NCI-H345 treated with DMSO at 0.1 percent for 48 hours (cell line): ENCODE results near the gene HLA-DOB.
"Not testable (repeated sequence)": the region's sequence is repeated elsewhere in the genome, so short reads cannot be mapped to it uniquely, and the experiment has no call there.

Source experiments
- DNase-seq: peaks from one replicate; lab custom pipeline; 2025; ENCODE audit not compliant: unreplicated experiment; lab: John Stamatoyannopoulos, UW

Gene HLA-DOB

DNA sequence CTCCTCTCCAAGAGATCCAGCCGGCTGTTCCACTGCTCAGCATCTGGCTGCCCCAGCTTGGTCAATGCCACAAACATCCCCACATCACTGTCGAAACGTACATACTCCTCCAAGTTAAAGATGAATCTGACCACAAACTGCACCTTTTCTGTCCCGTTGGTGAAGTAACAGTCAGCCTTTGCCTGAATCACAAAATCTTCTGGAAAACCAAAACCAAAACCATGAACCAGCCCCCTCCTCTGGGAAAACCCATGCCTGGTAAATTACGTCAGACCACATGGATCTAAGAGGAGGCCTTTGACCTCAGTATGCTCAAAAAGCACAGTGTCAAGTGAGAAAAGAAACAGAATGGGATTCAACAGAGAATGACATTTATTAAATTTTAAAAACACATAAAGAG, 1.7 kb downstream of the HLA-DOB start:
- no peak for DNase-seq

DNA sequence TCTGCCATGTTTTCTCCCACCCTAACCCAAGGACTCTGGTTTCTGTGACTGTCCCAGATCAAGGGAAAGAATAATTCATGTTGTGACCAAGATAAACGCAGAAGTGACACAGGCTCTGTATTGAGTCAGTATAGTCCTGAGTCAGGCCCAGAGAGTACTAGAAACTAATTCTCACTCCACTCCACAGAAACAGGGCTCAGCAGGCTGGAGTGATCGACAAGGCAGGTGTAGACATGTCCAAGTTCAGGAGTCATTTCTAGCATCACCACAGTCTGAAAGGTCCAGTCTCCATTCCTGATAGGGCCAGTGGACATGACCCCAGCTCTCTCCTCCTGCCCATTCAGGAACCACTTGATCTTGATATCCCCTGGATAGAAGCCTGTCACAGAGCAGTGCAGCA, 2.7 kb downstream of the HLA-DOB start:
- DNase-seq: no peak

DNA sequence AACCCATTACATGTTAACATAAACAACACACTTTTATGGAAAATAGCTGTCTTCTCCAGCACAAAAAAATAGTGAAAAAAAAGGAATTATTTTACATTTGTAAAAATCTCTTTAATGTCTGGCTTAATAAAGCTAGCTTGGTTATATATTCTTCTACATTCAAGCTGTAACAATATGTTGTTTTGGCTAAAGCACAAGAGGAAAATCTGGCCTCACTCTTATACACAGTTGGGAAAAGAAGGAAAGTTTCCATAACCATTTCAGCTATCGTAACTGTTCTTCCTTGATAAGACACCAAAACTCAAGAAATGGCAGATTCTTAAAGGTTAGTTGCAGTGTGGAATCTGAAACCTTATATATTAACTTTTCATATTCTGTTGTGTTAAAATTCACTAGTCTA, 7.6 kb downstream of the HLA-DOB start:
- no peak for DNase-seq

DNA sequence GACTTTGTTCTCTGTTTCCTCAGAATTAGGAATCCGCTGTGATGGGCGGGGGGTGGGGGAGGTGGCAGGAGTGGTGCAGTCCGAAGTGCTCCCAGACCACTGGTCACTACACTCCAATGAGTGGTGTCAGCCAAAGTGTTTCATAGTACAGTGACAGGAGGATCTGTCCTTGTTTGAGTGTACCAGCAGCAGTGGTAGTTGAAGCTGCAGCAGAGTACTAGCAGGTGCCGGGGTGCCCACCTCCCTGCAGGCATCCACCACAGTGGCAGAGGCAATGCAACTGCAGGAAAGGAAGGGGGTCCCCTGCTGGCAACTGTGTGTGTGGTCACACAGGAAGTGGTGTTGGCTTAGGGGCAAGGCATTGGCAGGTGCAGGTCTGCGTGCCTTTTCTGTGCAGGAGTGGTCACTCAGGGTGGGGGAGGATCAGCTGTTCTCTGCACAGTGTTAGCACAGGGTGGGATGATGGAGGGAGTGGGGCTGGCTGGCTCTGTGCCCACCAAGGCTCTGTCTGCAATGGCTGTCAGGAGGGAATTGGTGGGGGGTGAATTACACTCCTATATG, 9.7 kb downstream of the HLA-DOB start:
- no peak for DNase-seq

DNA sequence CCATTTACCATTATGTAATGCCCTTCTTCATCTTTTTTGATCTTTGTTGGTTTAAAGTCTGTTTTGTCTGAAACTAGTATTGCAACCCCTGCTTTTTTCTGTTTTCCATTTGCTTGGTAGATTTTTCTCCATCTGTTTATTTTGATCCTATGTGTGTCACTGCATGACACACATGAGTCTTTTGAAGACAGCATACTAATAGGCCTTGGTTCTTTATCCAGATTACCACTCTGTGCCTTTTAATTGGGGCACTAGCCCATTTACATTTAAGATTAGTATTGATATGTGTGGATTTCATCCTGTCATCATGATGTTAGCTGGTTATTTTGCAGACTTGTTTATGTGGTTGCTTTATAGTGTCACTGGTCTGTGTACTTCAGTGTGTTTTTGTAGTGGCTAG, 11.4 kb downstream of the HLA-DOB start:
- not testable (repeated sequence) for DNase-seq

DNA sequence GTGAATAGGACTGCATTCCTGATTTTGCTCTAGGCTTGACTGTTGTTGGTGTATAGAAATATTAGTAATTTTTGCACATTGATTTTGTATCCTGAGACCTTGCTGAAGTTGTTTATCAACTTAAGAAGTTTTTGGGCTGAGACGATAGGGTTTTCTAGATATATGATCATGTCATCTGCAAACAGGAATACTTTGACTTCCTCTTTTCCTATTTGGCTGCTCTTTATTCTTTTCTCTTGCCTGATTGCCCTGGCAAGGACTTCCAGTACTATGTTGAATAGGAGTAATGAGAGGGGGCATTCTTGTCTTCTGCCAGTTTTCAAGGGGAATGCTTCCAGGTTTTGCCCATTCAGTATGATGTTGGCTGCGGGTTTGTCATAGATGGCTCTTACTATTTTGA, 13.4 kb downstream of the HLA-DOB start:
- DNase-seq: no peak

DNA sequence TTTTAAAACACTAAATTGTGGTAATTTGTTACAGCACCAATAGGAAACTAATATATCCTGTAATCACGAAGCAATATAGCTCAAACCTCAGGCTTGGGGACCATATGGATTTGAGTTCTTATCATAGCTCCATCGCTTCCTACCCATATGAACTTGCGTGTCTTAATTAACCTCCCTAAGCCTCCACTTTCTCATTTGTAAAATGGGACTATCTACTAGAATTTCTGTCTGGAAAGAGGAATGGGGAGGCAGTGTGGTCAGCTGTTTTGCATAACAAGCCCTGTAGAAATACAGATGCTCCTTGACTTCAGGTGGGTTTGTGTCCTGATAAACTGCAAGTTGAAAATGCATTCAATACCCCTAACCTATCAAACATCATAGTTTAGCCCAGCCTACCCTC, 17.1 kb downstream of the HLA-DOB start:
- DNase-seq: no peak

DNA sequence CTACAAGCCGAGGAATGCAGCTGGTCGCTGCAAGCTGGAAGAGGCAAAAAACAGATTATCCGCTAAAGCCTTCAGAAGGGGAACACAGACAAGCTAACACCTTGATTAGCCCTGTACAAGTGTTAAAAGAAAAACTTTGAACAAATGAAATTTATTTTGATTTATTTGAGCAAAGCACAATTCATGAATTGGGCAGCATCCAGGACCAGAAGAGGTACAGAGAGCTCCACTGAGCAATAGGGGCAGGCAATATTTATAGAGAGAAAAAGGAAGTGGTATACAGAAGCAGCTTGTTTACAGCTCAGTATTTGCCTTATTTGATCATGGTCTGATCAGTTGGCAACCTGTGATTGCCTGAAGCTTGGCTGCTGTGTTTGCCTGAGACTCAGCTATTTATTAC, 17.6 kb downstream of the HLA-DOB start:
- no peak for DNase-seq

DNA sequence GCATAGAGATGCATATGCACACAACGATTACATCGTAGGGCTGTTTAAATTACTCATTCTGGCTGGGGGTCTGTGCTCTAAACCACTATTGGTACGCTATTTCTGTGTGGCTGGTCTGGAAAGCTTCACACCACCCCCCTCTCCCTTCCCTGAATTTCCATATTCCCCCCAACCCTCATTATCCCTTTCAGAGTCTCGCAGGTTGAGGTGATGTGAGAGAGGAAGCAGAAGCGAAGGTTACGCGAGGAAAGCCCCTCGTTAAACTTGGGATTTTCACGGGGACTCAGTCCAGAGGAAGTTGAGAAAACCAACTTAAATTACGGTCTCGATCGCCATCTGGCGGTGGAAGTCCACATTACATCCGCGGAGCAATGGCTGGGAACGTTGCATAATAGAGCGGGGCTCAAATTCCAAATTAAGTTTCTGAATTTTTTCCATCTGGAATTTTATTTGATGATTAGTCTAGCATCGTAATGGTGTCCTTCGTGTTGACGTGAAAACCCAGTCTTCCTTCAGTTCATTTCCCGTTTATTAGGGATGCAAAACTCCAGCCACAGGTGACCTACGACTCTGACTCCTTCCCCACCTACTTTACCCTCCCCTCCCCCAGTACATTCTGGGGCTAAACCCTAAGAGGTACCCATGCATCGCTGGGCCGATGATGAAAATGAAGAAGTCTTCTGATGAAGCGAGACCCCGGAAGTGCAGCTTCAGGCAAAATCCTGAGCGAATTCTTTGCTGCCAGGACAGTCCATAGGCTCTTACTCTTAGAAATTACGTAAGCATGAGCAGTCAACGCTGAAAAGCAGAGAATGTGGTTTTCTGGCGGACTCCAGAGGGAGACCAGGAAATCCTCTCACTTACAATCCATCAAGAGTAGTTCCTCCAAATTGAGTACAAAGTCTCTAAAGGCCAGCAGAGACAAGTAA, 19.7 kb downstream of the HLA-DOB start:
- DNase-seq: no peak

DNA sequence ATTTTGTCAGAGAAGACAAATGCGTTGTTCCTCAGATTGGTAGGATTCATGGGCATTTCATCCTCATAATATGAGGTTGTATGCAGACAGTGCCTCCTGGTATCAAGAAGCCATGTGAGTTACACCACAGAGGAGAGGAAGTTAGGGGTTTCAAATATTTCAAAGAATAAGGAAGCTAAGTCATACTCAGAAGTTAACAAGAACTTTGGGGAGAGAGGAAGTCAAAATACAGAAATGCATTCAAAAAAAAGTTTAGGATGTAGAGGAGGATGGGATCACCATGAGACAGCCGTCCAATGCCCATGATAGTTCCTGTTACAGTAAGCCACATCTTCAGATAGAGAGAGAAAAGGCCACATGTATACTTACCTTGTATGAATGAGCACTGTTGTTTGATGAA, 22.3 kb downstream of the HLA-DOB start:
- no peak for DNase-seq

DNA sequence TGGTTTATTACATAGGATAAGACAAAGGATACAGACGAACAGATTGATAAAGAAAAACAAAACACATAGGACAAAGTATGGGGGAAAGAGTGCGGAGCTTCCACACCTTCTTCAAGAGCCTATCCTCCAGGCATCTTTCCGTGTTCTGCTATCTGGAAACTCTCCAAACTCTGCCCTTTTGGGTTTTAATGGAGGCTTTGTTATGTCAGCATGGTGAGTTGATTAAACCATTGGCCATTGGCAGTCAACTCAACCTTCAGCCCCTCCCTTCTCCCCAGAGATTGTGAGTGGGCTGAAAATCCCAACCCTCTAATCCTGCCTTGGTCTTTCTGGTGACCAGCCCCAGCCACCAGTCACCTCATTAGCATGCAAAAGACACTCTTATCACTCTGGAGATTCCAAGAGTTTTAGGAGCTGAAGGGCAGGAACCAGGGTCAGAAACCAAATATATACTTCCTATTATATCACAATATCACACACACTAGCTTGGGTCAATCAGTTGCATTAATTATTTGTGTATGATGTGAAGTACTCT, 23.8 kb downstream of the HLA-DOB start:
- DNase-seq: no peak

DNA sequence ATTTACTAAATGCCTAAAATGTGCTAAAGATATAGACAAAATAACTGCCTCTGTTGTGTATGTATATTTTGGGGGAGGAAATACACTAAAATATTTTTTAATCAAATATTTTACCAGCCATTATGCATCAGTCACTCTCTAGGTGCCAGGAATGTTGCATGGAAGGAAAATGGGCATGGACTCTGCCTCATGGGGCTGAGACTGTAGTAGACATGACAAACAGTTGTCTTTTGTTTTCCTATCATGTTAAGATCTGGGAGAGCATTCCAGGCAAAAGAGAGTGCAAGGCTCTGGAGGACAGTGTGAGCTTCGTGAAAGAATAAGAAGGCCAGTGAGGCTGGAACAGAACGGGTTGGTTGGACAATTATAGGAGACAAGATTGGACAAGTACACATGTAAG, 26.5 kb downstream of the HLA-DOB start:
- DNase-seq: no peak

DNA sequence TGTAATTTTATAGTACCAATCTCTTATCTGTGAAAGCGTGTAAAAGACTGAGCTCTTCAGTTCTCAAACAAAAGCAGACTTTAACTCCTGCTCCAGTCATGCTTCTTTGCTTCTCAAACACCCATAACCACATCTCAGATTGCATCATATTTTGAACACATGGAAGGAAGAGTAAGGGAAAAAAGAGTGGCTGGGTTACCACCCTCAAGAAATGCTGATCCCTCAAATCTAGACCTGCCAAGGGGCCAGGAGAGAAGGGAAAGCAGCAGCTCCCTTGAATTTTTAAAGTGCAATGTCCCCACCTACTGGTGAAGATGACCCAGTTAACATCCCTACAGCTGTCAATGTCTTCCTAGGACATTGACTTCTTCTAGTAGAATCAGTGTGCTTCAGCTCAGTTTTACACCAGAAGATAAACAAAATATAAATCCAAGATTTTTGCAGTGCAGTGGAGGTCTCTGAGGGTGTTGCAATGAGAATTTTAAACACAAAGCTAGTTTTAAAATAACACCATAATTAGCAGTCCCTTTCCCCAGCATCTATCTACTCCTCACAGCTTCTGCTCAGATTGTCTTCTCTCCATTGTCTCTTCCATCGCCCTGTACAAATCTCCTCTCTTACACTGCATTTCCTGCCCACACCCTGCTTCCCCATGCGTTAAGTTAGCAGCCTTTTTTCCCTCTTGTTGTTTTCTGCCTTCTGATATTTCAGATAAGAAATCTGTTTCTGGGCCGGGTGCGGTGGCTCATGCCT, 30.8 kb downstream of the HLA-DOB start:
- no peak for DNase-seq

DNA sequence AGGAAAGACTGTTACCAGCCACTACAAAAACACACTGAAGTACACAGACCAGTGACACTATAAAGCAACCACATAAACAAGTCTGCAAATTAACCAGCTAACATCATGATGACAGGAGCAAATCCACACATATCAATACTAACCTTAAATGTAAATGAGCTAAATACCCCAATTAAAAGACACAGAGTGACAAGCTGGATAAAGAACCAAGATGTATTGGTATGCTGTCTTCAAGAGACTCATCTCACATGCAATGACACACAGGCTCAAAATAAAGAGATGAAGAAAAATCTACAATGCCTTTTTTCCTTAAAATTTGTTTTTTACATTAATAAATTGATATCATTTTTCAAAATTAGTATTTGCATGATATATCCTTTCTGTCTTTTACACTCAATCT, 33.9 kb downstream of the HLA-DOB start:
- not testable (repeated sequence) for DNase-seq

DNA sequence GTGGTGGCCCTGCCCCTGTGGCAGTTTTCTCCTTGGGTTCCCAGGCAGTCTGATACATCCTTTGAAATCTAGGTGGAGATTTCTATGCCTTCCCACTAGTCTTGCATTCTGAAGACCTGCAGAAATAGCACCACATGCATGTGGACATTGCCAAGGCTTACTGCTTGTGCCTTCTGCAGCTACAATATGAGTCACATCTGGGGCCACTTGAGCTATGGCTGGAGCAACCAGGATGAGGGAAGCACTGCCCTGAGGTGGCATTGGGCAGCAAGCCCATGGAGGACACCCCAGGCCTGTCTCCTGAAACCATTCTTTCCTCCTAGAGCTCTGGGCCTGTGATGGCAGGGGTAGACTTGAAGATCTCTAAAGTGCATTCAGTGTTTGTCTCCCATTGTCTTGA, 37.8 kb downstream of the HLA-DOB start:
- DNase-seq: no peak

DNA sequence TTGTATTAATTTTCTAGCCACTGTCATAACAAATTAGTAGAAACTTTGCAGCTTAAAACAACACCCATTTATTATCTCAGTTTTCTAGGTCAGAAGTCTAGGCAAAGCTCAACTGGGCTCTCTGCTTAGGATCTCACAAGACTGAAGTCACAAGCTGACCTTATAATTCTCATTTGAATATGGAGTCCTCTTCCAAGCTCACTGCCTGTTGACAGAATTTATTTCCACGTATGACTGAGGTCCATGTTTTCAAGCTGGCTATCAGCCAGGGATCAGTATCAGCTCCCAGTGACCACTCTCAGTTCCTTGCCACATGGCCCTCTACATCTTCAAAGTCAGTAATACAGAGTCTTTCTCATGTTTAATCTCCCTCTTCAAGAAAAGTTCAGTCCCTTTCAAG, 41.7 kb downstream of the HLA-DOB start:
- no peak for DNase-seq

DNA sequence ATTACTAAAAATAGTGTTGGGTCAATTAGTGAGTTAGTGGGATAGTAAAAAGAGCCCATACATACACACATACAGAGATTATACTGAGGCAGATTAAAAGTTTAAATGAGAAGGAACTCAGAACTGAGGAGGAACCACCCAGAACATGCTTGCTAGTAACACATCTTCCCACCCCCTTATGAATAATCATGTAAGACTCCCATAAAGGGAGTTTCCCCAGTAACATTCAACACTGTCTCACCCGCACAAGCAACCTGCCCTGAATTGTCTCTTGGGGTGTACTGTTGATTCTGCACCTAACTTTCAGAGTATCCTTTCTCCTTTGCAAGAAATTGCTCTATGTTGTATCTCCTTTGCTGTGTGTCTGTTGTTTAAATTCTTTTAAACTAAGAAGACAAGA, 42.4 kb downstream of the HLA-DOB start:
- no peak for DNase-seq

DNA sequence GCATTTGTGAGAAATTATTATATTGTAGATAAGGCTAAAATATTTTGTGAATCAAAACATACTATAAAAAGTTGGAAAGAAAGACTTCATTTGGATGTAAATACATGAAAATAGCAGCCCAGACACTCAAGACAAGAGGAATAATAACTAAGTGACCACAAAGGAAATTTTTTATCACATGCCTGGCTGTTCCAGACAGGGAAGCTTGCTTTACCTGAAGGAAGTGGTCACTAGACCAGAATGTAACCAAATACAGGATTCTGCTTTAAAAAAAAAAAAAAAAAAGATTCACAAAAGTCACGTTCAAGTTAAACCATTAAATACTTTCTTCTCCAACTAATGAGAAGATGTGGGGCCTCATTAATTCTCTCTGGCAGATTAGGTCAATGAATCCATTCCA, 44.1 kb downstream of the HLA-DOB start:
- DNase-seq: no peak

DNA sequence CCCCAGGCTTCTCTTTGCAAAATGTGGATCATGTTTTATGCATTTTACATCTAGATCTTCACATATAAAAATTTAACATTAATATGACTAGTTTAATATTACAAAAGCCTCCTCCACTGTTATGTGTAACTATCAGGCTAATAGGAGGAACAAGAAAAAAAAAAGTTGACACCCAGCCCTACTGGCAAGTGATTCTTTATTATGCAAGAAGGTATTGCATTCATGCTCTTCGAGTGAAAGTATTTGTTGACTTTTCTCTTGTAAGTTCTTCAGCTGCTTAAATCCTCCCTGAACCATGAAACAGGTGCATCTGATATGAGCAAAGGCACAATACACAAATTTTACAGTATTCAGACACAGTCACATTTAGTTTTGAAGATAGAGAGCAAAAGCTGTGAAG, 52.8 kb downstream of the HLA-DOB start:
- no peak for DNase-seq

DNA sequence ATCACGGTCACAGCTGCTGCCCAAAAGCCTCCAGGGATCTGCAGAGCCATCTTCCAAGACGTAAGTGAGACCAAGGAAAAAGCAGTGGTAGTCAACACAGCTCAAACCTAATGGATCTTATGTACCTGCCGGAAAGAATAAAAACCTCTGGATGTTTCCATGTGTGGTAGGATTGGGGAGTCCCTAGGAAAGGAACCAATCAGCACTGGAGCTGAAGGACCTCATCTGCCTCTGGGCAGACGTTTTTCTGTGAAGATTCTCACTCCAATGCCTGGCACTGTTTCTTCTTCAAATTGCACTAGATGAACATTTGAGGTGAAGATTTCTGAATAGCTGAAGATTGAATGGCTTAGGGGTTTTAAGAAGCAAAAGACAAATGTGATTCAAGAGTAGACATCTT, 53.4 kb downstream of the HLA-DOB start, which contains the start of gene HLA-DQB2:
Gene HLA-DQB2, minus strand, starts transcription at position 112 of the 400 bp plus-strand sequence. Its CDS starts 62 bp downstream, at position 50.
- DNase-seq: no peak
